MM.1S (cell line): ENCODE results near the gene COBL.

Experiments used
- DNase-seq: peaks from one replicate; pipeline ENCODE4 v3.0.0-alpha.2; 2015
- H2AFZ ChIP-seq: fragments of 300-600 bp; sonication (generic); 2 replicates; pipeline ENCODE4 v1.6.0; 2016; ENCODE audit warnings: antibody characterized with exemption, low read length
- H3F3A ChIP-seq: fragments of 300-600 bp; sonication (generic); 2 replicates; pipeline ENCODE4 v1.6.1; 2016; ENCODE audit warnings: mild to moderate bottlenecking, antibody characterized with exemption, low read length, moderate library complexity, mixed read lengths; ENCODE audit not compliant: insufficient read depth
- H3K27ac ChIP-seq: fragments of 300-600 bp; sonication (generic); 2 replicates; pipeline ENCODE4 v1.5.1; 2016; ENCODE audit warnings: mild to moderate bottlenecking, low read length
- H3K27me3 ChIP-seq: fragments of 300-600 bp; sonication (generic); replicated peaks from 2 replicates; pipeline ENCODE4 v1.6.0; 2016; ENCODE audit warnings: low read length; ENCODE audit not compliant: insufficient read depth
- H3K36me3 ChIP-seq: fragments of 300-600 bp; sonication (generic); replicated peaks from 2 replicates; pipeline ENCODE4 v1.6.1; 2016; ENCODE audit warnings: mild to moderate bottlenecking, low read length, mixed read lengths; ENCODE audit not compliant: insufficient read depth
- H3K4me1 ChIP-seq: fragments of 300-600 bp; sonication (generic); 2 replicates; pipeline ENCODE4 v1.6.1; 2016; ENCODE audit warnings: low read length, mixed read lengths
- H3K4me2 ChIP-seq: fragments of 300-600 bp; sonication (generic); 2 replicates; pipeline ENCODE4 v1.6.0; 2016; ENCODE audit warnings: low read depth, low read length
- H3K4me3 ChIP-seq: fragments of 300-600 bp; sonication (generic); 2 replicates; pipeline ENCODE4 v1.5.1; 2016; ENCODE audit warnings: low read length, mixed read lengths
- H3K79me2 ChIP-seq: fragments of 300-600 bp; sonication (generic); 2 replicates; pipeline ENCODE4 v1.6.1; 2016; ENCODE audit warnings: mixed run types, low read length, mixed read lengths
- H3K9ac ChIP-seq: fragments of 300-600 bp; sonication (generic); 2 replicates; pipeline ENCODE4 v1.6.1; 2016; ENCODE audit warnings: low read length, mixed read lengths
- H3K9me2 ChIP-seq: fragments of 300-600 bp; sonication (generic); replicated peaks from 2 replicates; pipeline ENCODE4 v1.6.1; 2016; ENCODE audit warnings: mild to moderate bottlenecking, low read length, mixed read lengths; ENCODE audit not compliant: insufficient read depth
- H3K9me3 ChIP-seq: fragments of 300-600 bp; sonication (generic); replicated peaks from 2 replicates; pipeline ENCODE4 v1.6.1; 2016; ENCODE audit warnings: mild to moderate bottlenecking, low read length, mixed read lengths; ENCODE audit not compliant: insufficient read depth
- H4K20me1 ChIP-seq: fragments of 300-600 bp; sonication (generic); 2 replicates; pipeline ENCODE4 v1.6.1; 2016; ENCODE audit warnings: mild to moderate bottlenecking, low read length, moderate library complexity, mixed read lengths; ENCODE audit not compliant: insufficient read depth
- EZH2 ChIP-seq: fragments of 300-600 bp; sonication (generic); optimal IDR thresholded peaks from 2 replicates; pipeline ENCODE3; 2017; ENCODE audit warnings: low read depth, mild to moderate bottlenecking, antibody characterized with exemption, low read length, mixed read lengths
- EZH2phosphoT487 ChIP-seq: fragments of 300-600 bp; sonication (generic); IDR thresholded peaks from 2 replicates; pipeline ENCODE4 v1.6.1; 2018; ENCODE audit warnings: antibody characterized with exemption, low read length
- TF ChIP-seq, protein P1 (sequence below): fragments of 300-600 bp; sonication (generic); IDR thresholded peaks from 2 replicates; pipeline ENCODE4 v1.5.1; 2016; ENCODE audit warnings: antibody characterized with exemption, low read length, mixed read lengths

Gene COBL

GRCh38 chr7:51118628-51119027 is 198.0 kb downstream of the COBL start:
- no peak overlapping the region for H3K9ac ChIP-seq
- no peaks in the 10 kb centered on the region for H3K27me3 ChIP-seq
- no peaks in the 10 kb centered on the region for H3K36me3 ChIP-seq
- no peaks in the 10 kb centered on the region for H3F3A ChIP-seq
- no peaks in the 10 kb centered on the region for H4K20me1 ChIP-seq
- H3K9me2 ChIP-seq: no peaks in the 10 kb centered on the region
- no peak for DNase-seq
- no peaks in the 10 kb centered on the region for H3K9me3 ChIP-seq
- H3K4me3 ChIP-seq: no peak overlapping the region
- H3K27ac ChIP-seq: no peak overlapping the region
- H3K4me2 ChIP-seq: no peak overlapping the region
- no peaks in the 10 kb centered on the region for H3K79me2 ChIP-seq
- H3K4me1 ChIP-seq: no peaks in the 10 kb centered on the region
- H2AFZ ChIP-seq: no peak overlapping the region
- TF ChIP-seq EZH2: no peak
- TF ChIP-seq, protein P1, sequence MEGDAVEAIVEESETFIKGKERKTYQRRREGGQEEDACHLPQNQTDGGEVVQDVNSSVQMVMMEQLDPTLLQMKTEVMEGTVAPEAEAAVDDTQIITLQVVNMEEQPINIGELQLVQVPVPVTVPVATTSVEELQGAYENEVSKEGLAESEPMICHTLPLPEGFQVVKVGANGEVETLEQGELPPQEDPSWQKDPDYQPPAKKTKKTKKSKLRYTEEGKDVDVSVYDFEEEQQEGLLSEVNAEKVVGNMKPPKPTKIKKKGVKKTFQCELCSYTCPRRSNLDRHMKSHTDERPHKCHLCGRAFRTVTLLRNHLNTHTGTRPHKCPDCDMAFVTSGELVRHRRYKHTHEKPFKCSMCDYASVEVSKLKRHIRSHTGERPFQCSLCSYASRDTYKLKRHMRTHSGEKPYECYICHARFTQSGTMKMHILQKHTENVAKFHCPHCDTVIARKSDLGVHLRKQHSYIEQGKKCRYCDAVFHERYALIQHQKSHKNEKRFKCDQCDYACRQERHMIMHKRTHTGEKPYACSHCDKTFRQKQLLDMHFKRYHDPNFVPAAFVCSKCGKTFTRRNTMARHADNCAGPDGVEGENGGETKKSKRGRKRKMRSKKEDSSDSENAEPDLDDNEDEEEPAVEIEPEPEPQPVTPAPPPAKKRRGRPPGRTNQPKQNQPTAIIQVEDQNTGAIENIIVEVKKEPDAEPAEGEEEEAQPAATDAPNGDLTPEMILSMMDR: no peak

DNA sequence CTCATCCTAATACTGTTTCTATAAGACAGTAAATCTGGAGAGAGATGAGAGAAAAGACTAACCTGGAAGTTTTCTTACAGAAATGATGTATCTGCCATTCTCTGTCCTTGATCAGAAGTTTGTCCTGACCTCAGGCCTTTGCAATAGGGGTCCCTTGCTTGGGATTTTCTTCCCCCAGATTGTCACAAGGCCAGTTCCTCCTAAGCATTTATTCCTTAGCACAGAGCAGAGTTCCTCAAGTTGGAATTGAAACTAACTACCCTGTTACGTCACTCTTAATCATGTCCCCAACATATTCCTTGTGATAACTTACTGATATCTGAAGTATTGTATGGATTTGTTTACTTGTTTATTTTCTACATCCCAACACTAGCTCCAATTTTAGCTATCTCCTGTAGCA is 202.1 kb downstream of the COBL start:
- H3K4me3 ChIP-seq: no peak overlapping the region
- TF ChIP-seq EZH2: no peak
- TF ChIP-seq, protein P1: no peak
- H3K36me3 ChIP-seq: no peaks in the 10 kb centered on the region
- DNase-seq: no peak
- no peak overlapping the region for H2AFZ ChIP-seq
- no peaks in the 10 kb centered on the region for H3F3A ChIP-seq
- H3K27ac ChIP-seq: no peak overlapping the region
- H3K4me1 ChIP-seq: no peaks in the 10 kb centered on the region
- H3K4me2 ChIP-seq: no peak overlapping the region
- no peaks in the 10 kb centered on the region for H3K27me3 ChIP-seq
- H3K9me3 ChIP-seq: no peaks in the 10 kb centered on the region
- no peaks in the 10 kb centered on the region for H4K20me1 ChIP-seq
- H3K79me2 ChIP-seq: no peaks in the 10 kb centered on the region
- no peaks in the 10 kb centered on the region for H3K9me2 ChIP-seq
- no peak overlapping the region for H3K9ac ChIP-seq

DNA sequence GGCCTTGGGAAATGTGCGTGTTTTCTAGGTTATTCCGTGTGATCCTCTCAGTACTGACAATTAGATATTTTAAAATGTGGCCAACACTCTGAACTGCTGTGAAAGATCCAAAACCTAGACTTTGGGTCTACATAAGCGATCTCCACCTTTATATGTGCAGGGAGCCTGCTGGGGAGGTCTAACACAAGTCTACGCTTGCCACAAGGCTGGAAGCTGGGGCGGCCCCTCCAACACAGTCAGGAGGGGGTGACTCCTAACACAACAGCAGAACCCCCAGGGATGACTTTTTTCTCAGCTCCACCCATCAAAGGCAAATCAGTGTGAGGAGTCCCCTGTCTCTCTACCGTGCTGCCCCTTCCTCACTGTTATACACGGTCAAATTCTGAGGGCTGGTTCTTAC is 202.6 kb downstream of the COBL start:
- no peaks in the 10 kb centered on the region for H3K36me3 ChIP-seq

More for the DNA sequence above, 202.6 kb downstream of the COBL start:
- H3F3A ChIP-seq: no peaks in the 10 kb centered on the region
- H3K4me1 ChIP-seq: no peaks in the 10 kb centered on the region
- no peak overlapping the region for H3K4me3 ChIP-seq
- no peaks in the 10 kb centered on the region for H3K9me2 ChIP-seq
- H3K9me3 ChIP-seq: no peaks in the 10 kb centered on the region
- TF ChIP-seq EZH2phosphoT487 (no peak), EZH2 (no peak)
- TF ChIP-seq, protein P1: no peak
- no peak overlapping the region for H3K9ac ChIP-seq
- H3K79me2 ChIP-seq: no peaks in the 10 kb centered on the region
- DNase-seq: no peak
- no peak overlapping the region for H2AFZ ChIP-seq
- H3K4me2 ChIP-seq: no peak overlapping the region
- no peaks in the 10 kb centered on the region for H4K20me1 ChIP-seq
- no peaks in the 10 kb centered on the region for H3K27me3 ChIP-seq
- no peak overlapping the region for H3K27ac ChIP-seq
